ENCODE measurements around the gene PDGFRB.

- TF ChIP-seq, protein P1, sequence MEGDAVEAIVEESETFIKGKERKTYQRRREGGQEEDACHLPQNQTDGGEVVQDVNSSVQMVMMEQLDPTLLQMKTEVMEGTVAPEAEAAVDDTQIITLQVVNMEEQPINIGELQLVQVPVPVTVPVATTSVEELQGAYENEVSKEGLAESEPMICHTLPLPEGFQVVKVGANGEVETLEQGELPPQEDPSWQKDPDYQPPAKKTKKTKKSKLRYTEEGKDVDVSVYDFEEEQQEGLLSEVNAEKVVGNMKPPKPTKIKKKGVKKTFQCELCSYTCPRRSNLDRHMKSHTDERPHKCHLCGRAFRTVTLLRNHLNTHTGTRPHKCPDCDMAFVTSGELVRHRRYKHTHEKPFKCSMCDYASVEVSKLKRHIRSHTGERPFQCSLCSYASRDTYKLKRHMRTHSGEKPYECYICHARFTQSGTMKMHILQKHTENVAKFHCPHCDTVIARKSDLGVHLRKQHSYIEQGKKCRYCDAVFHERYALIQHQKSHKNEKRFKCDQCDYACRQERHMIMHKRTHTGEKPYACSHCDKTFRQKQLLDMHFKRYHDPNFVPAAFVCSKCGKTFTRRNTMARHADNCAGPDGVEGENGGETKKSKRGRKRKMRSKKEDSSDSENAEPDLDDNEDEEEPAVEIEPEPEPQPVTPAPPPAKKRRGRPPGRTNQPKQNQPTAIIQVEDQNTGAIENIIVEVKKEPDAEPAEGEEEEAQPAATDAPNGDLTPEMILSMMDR (IDR thresholded peaks at IDR 0.05; ENCODE audit: low read depth, low read length, missing input control): no peak
- no peak for TF ChIP-seq TAF1 (conservative IDR thresholded peaks at IDR 0.05)
- TF ChIP-seq ZBTB33 (IDR thresholded peaks at IDR 0.05): no peak
- TF ChIP-seq, protein P2, sequence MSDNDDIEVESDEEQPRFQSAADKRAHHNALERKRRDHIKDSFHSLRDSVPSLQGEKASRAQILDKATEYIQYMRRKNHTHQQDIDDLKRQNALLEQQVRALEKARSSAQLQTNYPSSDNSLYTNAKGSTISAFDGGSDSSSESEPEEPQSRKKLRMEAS (IDR thresholded peaks at IDR 0.05): no peak
- TF ChIP-seq EGR1 (IDR thresholded peaks at IDR 0.05; ENCODE audit: low read depth in 2 of 2): no peak
- TF ChIP-seq, protein P3, sequence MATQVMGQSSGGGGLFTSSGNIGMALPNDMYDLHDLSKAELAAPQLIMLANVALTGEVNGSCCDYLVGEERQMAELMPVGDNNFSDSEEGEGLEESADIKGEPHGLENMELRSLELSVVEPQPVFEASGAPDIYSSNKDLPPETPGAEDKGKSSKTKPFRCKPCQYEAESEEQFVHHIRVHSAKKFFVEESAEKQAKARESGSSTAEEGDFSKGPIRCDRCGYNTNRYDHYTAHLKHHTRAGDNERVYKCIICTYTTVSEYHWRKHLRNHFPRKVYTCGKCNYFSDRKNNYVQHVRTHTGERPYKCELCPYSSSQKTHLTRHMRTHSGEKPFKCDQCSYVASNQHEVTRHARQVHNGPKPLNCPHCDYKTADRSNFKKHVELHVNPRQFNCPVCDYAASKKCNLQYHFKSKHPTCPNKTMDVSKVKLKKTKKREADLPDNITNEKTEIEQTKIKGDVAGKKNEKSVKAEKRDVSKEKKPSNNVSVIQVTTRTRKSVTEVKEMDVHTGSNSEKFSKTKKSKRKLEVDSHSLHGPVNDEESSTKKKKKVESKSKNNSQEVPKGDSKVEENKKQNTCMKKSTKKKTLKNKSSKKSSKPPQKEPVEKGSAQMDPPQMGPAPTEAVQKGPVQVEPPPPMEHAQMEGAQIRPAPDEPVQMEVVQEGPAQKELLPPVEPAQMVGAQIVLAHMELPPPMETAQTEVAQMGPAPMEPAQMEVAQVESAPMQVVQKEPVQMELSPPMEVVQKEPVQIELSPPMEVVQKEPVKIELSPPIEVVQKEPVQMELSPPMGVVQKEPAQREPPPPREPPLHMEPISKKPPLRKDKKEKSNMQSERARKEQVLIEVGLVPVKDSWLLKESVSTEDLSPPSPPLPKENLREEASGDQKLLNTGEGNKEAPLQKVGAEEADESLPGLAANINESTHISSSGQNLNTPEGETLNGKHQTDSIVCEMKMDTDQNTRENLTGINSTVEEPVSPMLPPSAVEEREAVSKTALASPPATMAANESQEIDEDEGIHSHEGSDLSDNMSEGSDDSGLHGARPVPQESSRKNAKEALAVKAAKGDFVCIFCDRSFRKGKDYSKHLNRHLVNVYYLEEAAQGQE (IDR thresholded peaks at IDR 0.05): no peak
- no peak for TF ChIP-seq FOXA1 (IDR thresholded peaks at IDR 0.05)
- TF ChIP-seq YY1 (IDR thresholded peaks at IDR 0.05): no peak
- no peak for TF ChIP-seq RAD21 (IDR thresholded peaks at IDR 0.05)
- no peak for TF ChIP-seq HNF4G (IDR thresholded peaks at IDR 0.05)
These were observed 38.8 kb downstream of the PDGFRB start for GRCh38 chr5:150116667-150117400.
